HepG2 (cell line): Measurements from ENCODE around the gene SLC43A1. TPM values are rescaled to one million over a fixed set of nuclear protein-coding genes. Genes with fewer than 3 reads are reported as not detected.

ENCODE experiments used
- ATF6 ChIP-seq: sonication (generic); formaldehyde crosslinking; conservative IDR thresholded peaks from 2 replicates; pipeline ENCODE4 v1.4.0; 2020; ENCODE audit warnings: missing genetic modification reagents
- ATF7 ChIP-seq, 2 experiments: fragments of 450-650 bp in 1 of 2; sonication (generic) in 1 of 2; formaldehyde crosslinking in 1 of 2; IDR thresholded peaks; 2 replicates each; pipeline versions ENCODE4 v1.4.0 to v1.6.1; 2016 to 2020; ENCODE audit warnings: antibody characterized with exemption in 1 of 2, mild to moderate bottlenecking in 1 of 2, missing genetic modification reagents in 1 of 2
- E2F2 ChIP-seq: sonication (generic); formaldehyde crosslinking; IDR thresholded peaks from 2 replicates; pipeline ENCODE4 v1.4.0; 2020; ENCODE audit warnings: missing genetic modification reagents, borderline replicate concordance
- ETV5 ChIP-seq: IDR thresholded peaks from 2 replicates; pipeline ENCODE4 v1.6.1; 2018; ENCODE audit warnings: missing biosample characterization, missing genetic modification reagents, inconsistent platforms, borderline replicate concordance
- FOXC1 ChIP-seq: sonication (generic); formaldehyde crosslinking; IDR thresholded peaks from 2 replicates; pipeline ENCODE4 v1.8.0; 2022; ENCODE audit warnings: mild to moderate bottlenecking, missing genetic modification reagents, borderline replicate concordance
- HDAC1 ChIP-seq: sonication (generic); formaldehyde crosslinking; IDR thresholded peaks from 2 replicates; pipeline ENCODE4 v1.5.1; 2020; ENCODE audit warnings: mild to moderate bottlenecking, missing genetic modification reagents
- HOXA3 ChIP-seq: sonication (generic); formaldehyde crosslinking; IDR thresholded peaks from 2 replicates; pipeline ENCODE4 v1.5.0; 2020; ENCODE audit warnings: missing genetic modification reagents
- KMT2A ChIP-seq: sonication (generic); formaldehyde crosslinking; IDR thresholded peaks from 2 replicates; pipeline ENCODE4 v1.4.0; 2020; ENCODE audit warnings: missing genetic modification reagents
- MXD3 ChIP-seq: IDR thresholded peaks from 2 replicates; pipeline ENCODE4 v1.6.1; 2016; ENCODE audit warnings: mild to moderate bottlenecking, missing biosample characterization, missing genetic modification reagents
- NFE2 ChIP-seq: sonication (generic); formaldehyde crosslinking; IDR thresholded peaks from 2 replicates; pipeline ENCODE4 v1.4.0; 2020; ENCODE audit warnings: missing genetic modification reagents
- ONECUT2 ChIP-seq: sonication (generic); formaldehyde crosslinking; IDR thresholded peaks from 2 replicates; pipeline ENCODE4 v1.4.0; 2020; ENCODE audit warnings: missing genetic modification reagents
- RXRB ChIP-seq: IDR thresholded peaks from 2 replicates; pipeline ENCODE4 v1.6.1; 2016; ENCODE audit warnings: borderline replicate concordance, missing genetic modification reagents, missing compliant biosample characterization
- SAP130 ChIP-seq: IDR thresholded peaks from 2 replicates; pipeline ENCODE4 v1.6.1; 2016; ENCODE audit warnings: low read depth
- SETDB1 ChIP-seq: sonication (generic); formaldehyde crosslinking; IDR thresholded peaks from 2 replicates; pipeline ENCODE4 v1.5.1; 2020; ENCODE audit warnings: missing genetic modification reagents, mild to moderate bottlenecking, borderline replicate concordance
- SYNCRIP ChIP-seq: fragments of 200-400 bp; formaldehyde crosslinking; IDR thresholded peaks from 2 replicates; pipeline ENCODE4 v1.6.1; 2018; ENCODE audit warnings: mild to moderate bottlenecking, low read depth, low read length; ENCODE audit not compliant: insufficient read depth
- THAP8 ChIP-seq: sonication (generic); formaldehyde crosslinking; IDR thresholded peaks from 2 replicates; pipeline ENCODE4 v1.5.1; 2020; ENCODE audit warnings: missing genetic modification reagents, mild to moderate bottlenecking, borderline replicate concordance
- TP53 ChIP-seq: sonication (generic); formaldehyde crosslinking; conservative IDR thresholded peaks from 2 replicates; pipeline ENCODE4 v1.4.0; 2020; ENCODE audit warnings: missing genetic modification reagents
- TRIM22 ChIP-seq: fragments of 450-650 bp; IDR thresholded peaks from 2 replicates; pipeline ENCODE4 v1.6.1; 2017
- ZBTB42 ChIP-seq: sonication (generic); formaldehyde crosslinking; IDR thresholded peaks from 2 replicates; pipeline ENCODE4 v1.5.0; 2020; ENCODE audit warnings: mild to moderate bottlenecking, missing genetic modification reagents
- ZFP62 ChIP-seq: sonication (generic); formaldehyde crosslinking; IDR thresholded peaks from 2 replicates; pipeline ENCODE4 v1.4.0; 2020; ENCODE audit warnings: missing genetic modification reagents
- ZNF24 ChIP-seq: fragments of 450-650 bp; IDR thresholded peaks from 2 replicates; pipeline ENCODE4 v1.6.1; 2017; ENCODE audit warnings: antibody characterized with exemption, mild to moderate bottlenecking
- ZNF343 ChIP-seq: sonication (generic); formaldehyde crosslinking; IDR thresholded peaks from 2 replicates; pipeline ENCODE4 v1.4.0; 2020; ENCODE audit warnings: mild to moderate bottlenecking, missing genetic modification reagents
- ZNF619 ChIP-seq: sonication (generic); formaldehyde crosslinking; IDR thresholded peaks from 2 replicates; pipeline ENCODE4 v1.4.0; 2020; ENCODE audit warnings: mild to moderate bottlenecking, missing genetic modification reagents
- ZNF850 ChIP-seq: sonication (generic); formaldehyde crosslinking; conservative IDR thresholded peaks from 2 replicates; pipeline ENCODE4 v1.9.0; 2021; ENCODE audit warnings: mild to moderate bottlenecking, missing genetic modification reagents
- ZNF878 ChIP-seq: sonication (generic); formaldehyde crosslinking; IDR thresholded peaks from 2 replicates; pipeline ENCODE4 v1.8.1; 2023; ENCODE audit warnings: mild to moderate bottlenecking, missing genetic modification reagents, moderate library complexity
- ZSCAN20 ChIP-seq: sonication (generic); formaldehyde crosslinking; IDR thresholded peaks from 2 replicates; pipeline ENCODE4 v1.4.0; 2020; ENCODE audit warnings: missing genetic modification reagents, mild to moderate bottlenecking, borderline replicate concordance
- polyA plus RNA-seq, 8 experiments: library from polyadenylated mRNA; depleted of rRNA in 3 of 8; stranded (reverse) in 7 of 8; unstranded in 1 of 8; fragments of >200 nt; fragmentation: Illumina TruSeq in 4 of 8; extraction: Trizol in 4 of 8; gene quantifications; 2 replicates each; pipeline versions ENCODE4 v1.2.1 to v1.2.3, GENCODE V29; 2011 to 2016; ENCODE audit warnings: low read depth in 4 of 8, missing spikeins in 1 of 8, mixed read lengths in 1 of 8; ENCODE audit not compliant: insufficient read depth in 1 of 8
- total RNA-seq, 5 experiments: library from RNA; depleted of rRNA; stranded (reverse); fragments of >200 nt; fragmentation: Illumina TruSeq; extraction: Trizol; gene quantifications; 2 replicates each; pipeline ENCODE4 v1.2.3, GENCODE V29; 2016; ENCODE audit warnings: low read depth in 1 of 5

The SLC43A1 gene
- total and polyA plus RNA-seq, 2 of the 13 experiments (the other 11 are each of a cell fraction or from before 2014, with no cell fraction given): 72.3 to 87.6 TPM

- TF ChIP-seq SYNCRIP (no peak), TRIM22 (no peak), ZNF619 (CRISPR knock-in tag) (no peak), ZNF878 (CRISPR knock-in tag) (no peak), E2F2 (CRISPR knock-in tag) (no peak), SETDB1 (CRISPR knock-in tag) (no peak), ZSCAN20 (CRISPR knock-in tag) (no peak), NFE2 (CRISPR knock-in tag) (no peak), MXD3 (CRISPR knock-in tag) (no peak), HOXA3 (CRISPR knock-in tag) (no peak), SAP130 (CRISPR knock-in tag) (peak; percentile 44), RXRB (CRISPR knock-in tag) (peak; percentile 26; the same call in 1 of the 2 replicates), TP53 (CRISPR knock-in tag) (no peak), ZBTB42 (no peak), FOXC1 (CRISPR knock-in tag) (no peak), ZNF343 (no peak), ZNF850 (CRISPR knock-in tag) (no peak), ATF7 (IDR thresholded peaks at IDR 0.05) (no peak), ATF7 (CRISPR knock-in tag; IDR thresholded peaks at IDR 0.05) (no peak), ONECUT2 (CRISPR knock-in tag) (no peak), ZNF24 (no peak), ZFP62 (CRISPR knock-in tag) (no peak), KMT2A (CRISPR knock-in tag) (no peak), THAP8 (CRISPR knock-in tag) (no peak), ETV5 (CRISPR knock-in tag) (no peak), ATF6 (CRISPR knock-in tag) (no peak), HDAC1 (no peak)
These were observed 16.0 kb downstream of the SLC43A1 start (continued) for GRCh38 chr11:57499413-57499982.
